Fibroblast of lung (primary cell): ENCODE data around the gene RFFL. TPM values are rescaled to one million over a fixed set of nuclear protein-coding genes. Genes with fewer than 3 reads are reported as not detected.
A peak's percentile ranks its signal among the peaks of the same experiment; 100 is the strongest.

Experiments
- DNase-seq, 2 donors: peaks; one replicate each; pipeline versions ENCODE4 v3.0.0 to v3.0.0-alpha.2; 2010; ENCODE audit warnings: low read depth in 2 of 2
- H2AFZ ChIP-seq: 2 replicates; pipeline ENCODE4 v1.5.1; 2012; ENCODE audit warnings: low read length, control low read depth, inconsistent platforms
- H3K27ac ChIP-seq: 2 replicates; pipeline ENCODE4 v1.5.1; 2011; ENCODE audit warnings: low read length, control low read depth; ENCODE audit not compliant: insufficient read depth
- H3K27me3 ChIP-seq: 2 replicates; pipeline ENCODE4 v1.5.1; 2011; ENCODE audit warnings: mild to moderate bottlenecking, low read length; ENCODE audit not compliant: control insufficient read depth, insufficient read depth
- H3K36me3 ChIP-seq: 2 replicates; pipeline ENCODE4 v1.5.1; 2011; ENCODE audit warnings: low read length; ENCODE audit not compliant: control insufficient read depth, insufficient read depth
- H3K4me1 ChIP-seq: 2 replicates; pipeline ENCODE4 v1.5.1; 2011; ENCODE audit warnings: low read length; ENCODE audit not compliant: control insufficient read depth, insufficient read depth; ENCODE audit errors: extremely low read depth
- H3K4me2 ChIP-seq: 2 replicates; pipeline ENCODE4 v1.5.1; 2011; ENCODE audit warnings: low read length, control low read depth; ENCODE audit not compliant: insufficient read depth; ENCODE audit errors: extremely low read depth
- H3K4me3 ChIP-seq, 4 experiments: fragments of 200-600 bp in 1 of 4; sonication (generic) in 1 of 4; replicated peaks in 1 of 4; 2 replicates each; pipeline ENCODE4 v1.5.1; 2011 to 2016; ENCODE audit warnings: low read length in 4 of 4, low read depth in 3 of 4, mild to moderate bottlenecking in 3 of 4, control low read depth in 2 of 4, inconsistent platforms in 1 of 4, mixed read lengths in 1 of 4; ENCODE audit not compliant: insufficient read depth in 1 of 4; ENCODE audit errors: control extremely low read depth in 1 of 4
- H3K79me2 ChIP-seq: 2 replicates; pipeline ENCODE4 v1.5.1; 2012; ENCODE audit warnings: mild to moderate bottlenecking, low read length, inconsistent platforms; ENCODE audit not compliant: control insufficient read depth, insufficient read depth
- H3K9ac ChIP-seq: 2 replicates; pipeline ENCODE4 v1.5.1; 2011; ENCODE audit warnings: mild to moderate bottlenecking, low read length, control low read depth; ENCODE audit not compliant: insufficient read depth
- H3K9me3 ChIP-seq: 2 replicates; pipeline ENCODE4 v1.5.1; 2012; ENCODE audit warnings: low read depth, low read length; ENCODE audit not compliant: control insufficient read depth, insufficient read depth
- H4K20me1 ChIP-seq: 2 replicates; pipeline ENCODE4 v1.5.1; 2011; ENCODE audit warnings: low read length; ENCODE audit not compliant: control insufficient read depth, insufficient read depth; ENCODE audit errors: extremely low read depth
- EZH2 ChIP-seq: IDR thresholded peaks from 2 replicates; pipeline ENCODE4 v1.5.1; 2012; ENCODE audit warnings: low read length, control low read depth, mild to moderate bottlenecking; ENCODE audit errors: missing control alignments
- polyA plus RNA-seq, 2 donors: library from polyadenylated mRNA; depleted of rRNA in 1 of 2; stranded (reverse) in 1 of 2; unstranded in 1 of 2; fragments of >200 nt; gene quantifications; 2 replicates each; pipeline ENCODE4 v1.2.1, GENCODE V29; 2011 to 2012; ENCODE audit warnings: missing spikeins in 1 of 2
- total RNA-seq: library from RNA; depleted of rRNA; stranded (reverse); fragments of >200 nt; gene quantifications from 2 replicates; pipeline ENCODE4 v1.2.1, GENCODE V29; 2014
- TF ChIP-seq, protein P1 (sequence below), 2 donors: IDR thresholded peaks in 1 of 2; conservative IDR thresholded peaks in 1 of 2; 1 replicate in 1 of 2; 2 replicates in 1 of 2; pipeline ENCODE4 v1.5.1; 2011 to 2012; ENCODE audit warnings: low read length in 2 of 2, control low read depth in 1 of 2, inconsistent platforms in 1 of 2, low read depth in 1 of 2, mild to moderate bottlenecking in 1 of 2

Gene RFFL
- total and polyA plus RNA-seq, 2 donors (not counting 1 experiment from before 2014, with no cell fraction given): 10.1 to 15.9 TPM

GRCh38 chr17:34987232-34987631 lies 76.3 kb downstream of the RFFL start:
- H3K36me3 ChIP-seq: peaks cover 7% of the 10 kb centered on the region

GRCh38 chr17:34981538-34982241 lies 81.8 kb downstream of the RFFL start:
- Histone ChIP-seq H3K4me2 (peak overlapping the region; percentile 89), H3K9ac (no peak overlapping the region), H2AFZ (no peak overlapping the region), H3K9me3 (no peaks in the 10 kb centered on the region), H3K27ac (peak overlapping the region; percentile 98), H4K20me1 (no peaks in the 10 kb centered on the region), H3K27me3 (no peaks in the 10 kb centered on the region), H3K4me3 (peak overlapping the region; percentile 71 to 89 (median 82)), H3K36me3 (no peaks in the 10 kb centered on the region), H3K79me2 (peaks cover 8% of the 10 kb centered on the region), H3K4me1 (no peaks in the 10 kb centered on the region)
- peak; percentile 44 to 47 for DNase-seq
- no peak for TF ChIP-seq EZH2
- TF ChIP-seq, protein P1, sequence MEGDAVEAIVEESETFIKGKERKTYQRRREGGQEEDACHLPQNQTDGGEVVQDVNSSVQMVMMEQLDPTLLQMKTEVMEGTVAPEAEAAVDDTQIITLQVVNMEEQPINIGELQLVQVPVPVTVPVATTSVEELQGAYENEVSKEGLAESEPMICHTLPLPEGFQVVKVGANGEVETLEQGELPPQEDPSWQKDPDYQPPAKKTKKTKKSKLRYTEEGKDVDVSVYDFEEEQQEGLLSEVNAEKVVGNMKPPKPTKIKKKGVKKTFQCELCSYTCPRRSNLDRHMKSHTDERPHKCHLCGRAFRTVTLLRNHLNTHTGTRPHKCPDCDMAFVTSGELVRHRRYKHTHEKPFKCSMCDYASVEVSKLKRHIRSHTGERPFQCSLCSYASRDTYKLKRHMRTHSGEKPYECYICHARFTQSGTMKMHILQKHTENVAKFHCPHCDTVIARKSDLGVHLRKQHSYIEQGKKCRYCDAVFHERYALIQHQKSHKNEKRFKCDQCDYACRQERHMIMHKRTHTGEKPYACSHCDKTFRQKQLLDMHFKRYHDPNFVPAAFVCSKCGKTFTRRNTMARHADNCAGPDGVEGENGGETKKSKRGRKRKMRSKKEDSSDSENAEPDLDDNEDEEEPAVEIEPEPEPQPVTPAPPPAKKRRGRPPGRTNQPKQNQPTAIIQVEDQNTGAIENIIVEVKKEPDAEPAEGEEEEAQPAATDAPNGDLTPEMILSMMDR (conservative IDR thresholded peaks at IDR 0.05 in 1 of 2, IDR thresholded peaks at IDR 0.05 in 1 of 2; ENCODE audit: low read depth in 1 of 2, low read length in 2 of 2): no peak

More at GRCh38 chr17:34987232-34987631, 76.3 kb downstream of the RFFL start:
- H3K9ac ChIP-seq: no peak overlapping the region
- no peak overlapping the region for H2AFZ ChIP-seq
- no peaks in the 10 kb centered on the region for H3K9me3 ChIP-seq
- DNase-seq: no peak
- TF ChIP-seq EZH2: no peak
- TF ChIP-seq, protein P1 (conservative IDR thresholded peaks at IDR 0.05 in 1 of 2, IDR thresholded peaks at IDR 0.05 in 1 of 2; ENCODE audit: low read depth in 1 of 2, low read length in 2 of 2): no peak
- H3K27me3 ChIP-seq: no peaks in the 10 kb centered on the region
- H3K27ac ChIP-seq: no peak overlapping the region
- no peaks in the 10 kb centered on the region for H3K4me1 ChIP-seq
- no peak overlapping the region for H3K4me2 ChIP-seq
- no peaks in the 10 kb centered on the region for H4K20me1 ChIP-seq
- H3K4me3 ChIP-seq: no peak overlapping the region
- H3K79me2 ChIP-seq: peaks cover 3% of the 10 kb centered on the region

GRCh38 chr17:34980681-34981537 lies 82.6 kb downstream of the RFFL start:
- peak; percentile 82 to 92 for DNase-seq
- H3K4me1 ChIP-seq: no peaks in the 10 kb centered on the region
- H3K4me2 ChIP-seq: peak overlapping the region; percentile 89
- peak overlapping the region; percentile 98 for H3K9ac ChIP-seq
- TF ChIP-seq, protein P1 (conservative IDR thresholded peaks at IDR 0.05 in 1 of 2, IDR thresholded peaks at IDR 0.05 in 1 of 2; ENCODE audit: low read depth in 1 of 2, low read length in 2 of 2): peak in 1 of 2 donors; percentile 48
- no peak for TF ChIP-seq EZH2
- peaks cover 8% of the 10 kb centered on the region for H3K79me2 ChIP-seq
- peak overlapping the region; percentile 98 for H3K27ac ChIP-seq
- H3K27me3 ChIP-seq: no peaks in the 10 kb centered on the region
- no peaks in the 10 kb centered on the region for H3K36me3 ChIP-seq
- H3K4me3 ChIP-seq: peak overlapping the region; percentile 71 to 89 (median 82)
- H3K9me3 ChIP-seq: no peaks in the 10 kb centered on the region
- no peaks in the 10 kb centered on the region for H4K20me1 ChIP-seq
- no peak overlapping the region for H2AFZ ChIP-seq
